ENCODE data around the gene XKR8. TPM values are rescaled to one million over a fixed set of nuclear protein-coding genes. Genes with fewer than 3 reads are reported as not detected.

The XKR8 gene
- total and polyA plus RNA-seq, 2 of the 4 experiments (the other 2 are of a cell fraction) = 1.1 to 10.7 TPM

DNA sequence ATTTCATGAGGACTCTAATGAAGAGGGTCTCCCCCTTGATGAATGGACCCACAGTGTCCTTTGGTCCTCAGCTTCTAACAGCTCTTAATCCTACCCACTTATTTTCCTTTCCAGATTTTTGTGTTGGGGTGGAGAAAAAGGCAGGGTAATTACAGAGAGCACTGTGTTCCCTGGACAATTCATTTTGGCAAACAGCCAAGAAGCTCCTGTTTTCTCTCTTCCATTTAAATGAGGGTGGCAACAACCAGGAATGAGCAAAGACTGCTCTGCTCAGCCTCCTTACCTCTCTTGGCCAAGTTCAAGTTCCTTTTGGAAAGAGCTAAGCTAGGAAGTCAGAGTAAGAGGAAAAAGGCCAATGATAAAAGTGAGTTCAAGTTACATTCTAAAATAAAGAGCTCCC, 11.9 kb downstream of the XKR8 start:
- no peak overlapping the region for H2BK120ac ChIP-seq (ENCODE audit: low read depth, low read length)
- H3K79me1 ChIP-seq (ENCODE audit: low read depth in 1 of 2, low read length in 2 of 2) = peaks cover 4 to 29% of the 10 kb centered on the region in 2 experiments; a peak in 3 of 4 replicates
- H3K27me3 ChIP-seq (ENCODE audit: control insufficient read depth, insufficient read depth, low read length) = no peaks in the 10 kb centered on the region
- H3K9me3 ChIP-seq (ENCODE audit: control insufficient read depth, insufficient read depth, low read length) = no peaks in the 10 kb centered on the region
- no peak overlapping the region for H2AFZ ChIP-seq (replicated peaks; ENCODE audit: low read length, poor library complexity)
- no peak overlapping the region for H2BK5ac ChIP-seq (ENCODE audit: low read depth, low read length, poor library complexity, severe bottlenecking)
- ATAC-seq (ENCODE audit: low read depth) (no peak), DNase-seq (no peak)
- no peak overlapping the region for H4K5ac ChIP-seq (ENCODE audit: low read depth, low read length)
- peaks cover 17% of the 10 kb centered on the region for H3K4me1 ChIP-seq (ENCODE audit: control insufficient read depth, insufficient read depth, low read length)
- H3K18ac ChIP-seq (ENCODE audit: low read depth, low read length) = no peak overlapping the region
- in situ Hi-C loops (cut with MboI; ENCODE audit: low sequenced_read_pairs) (no loop called here), dilution Hi-C loops (cut with HindIII; ENCODE audit: low sequenced_read_pairs, unreplicated experiment) (no loop called here), intact Hi-C loops (cut with micrococcal nuclease) (no loop called here)
- ChIA-PET CTCF (interaction anchor here (0.6 kb wide), 1 partner anchor 245 kb away, joined by 4 read pairs; no protein-coding TSS in a partner anchor), POLR2A (ENCODE audit: unreplicated experiment) (interaction anchor here (0.6 to 1.4 kb wide), 2 partner anchors 12 to 155 kb away, joined by 4 to 6 read pairs; partner anchors contain the start of gene XKR8)
- no peak overlapping the region for H3K14ac ChIP-seq (replicated peaks; ENCODE audit: low read depth, low read length)
- H2AK5ac ChIP-seq (ENCODE audit: low read depth, low read length) = no peak overlapping the region
- peaks cover 15% of the 10 kb centered on the region for H3K36me3 ChIP-seq (ENCODE audit: control insufficient read depth, insufficient read depth, low read length)
- no peak overlapping the region for H2BK15ac ChIP-seq (ENCODE audit: low read depth, low read length)
- no peak overlapping the region for H3K9ac ChIP-seq (ENCODE audit: low read depth, low read length)
- H2BK20ac ChIP-seq (ENCODE audit: low read depth, low read length) = no peak overlapping the region
- H3K9me1 ChIP-seq (ENCODE audit: insufficient read depth, low read length) = peaks cover 22% of the 10 kb centered on the region
- BruUV-seq (replicated peaks) = no TSS peak
- H3K56ac ChIP-seq (ENCODE audit: extremely low read depth, insufficient read depth, low read length) = no peak overlapping the region
- H4K8ac ChIP-seq (ENCODE audit: low read depth in 2 of 2, low read length in 2 of 2) = no peak overlapping the region; a peak in 1 of 4 replicates
- TF ChIP-seq MXI1 (IDR thresholded peaks at IDR 0.05; ENCODE audit: borderline replicate concordance, low read depth, low read length) (no peak), MAZ (IDR thresholded peaks at IDR 0.05; ENCODE audit: borderline replicate concordance, low read depth, low read length) (no peak), NFE2L2 (IDR thresholded peaks at IDR 0.05; ENCODE audit: low read depth, low read length) (no peak), RAD21 (IDR thresholded peaks at IDR 0.05; ENCODE audit: low read length) (no peak)
- H3K4me2 ChIP-seq (ENCODE audit: low read depth, low read length) = no peak overlapping the region
- H2AK9ac ChIP-seq (replicated peaks; ENCODE audit: low read depth, low read length, poor library complexity) = no peak overlapping the region
- H3K27ac ChIP-seq (ENCODE audit: insufficient read depth, low read length) = no peak overlapping the region
- H4K20me1 ChIP-seq (ENCODE audit: insufficient read depth, low read length) = no peaks in the 10 kb centered on the region
- no peak overlapping the region for H3K23ac ChIP-seq (ENCODE audit: low read depth, low read length)
- no peak overlapping the region for H3K4ac ChIP-seq (ENCODE audit: low read depth, low read length)
- no peak overlapping the region for H4K91ac ChIP-seq (ENCODE audit: insufficient read depth, low read depth, low read length)
- no peak overlapping the region for H3K4me3 ChIP-seq (ENCODE audit: insufficient read depth, low read depth, low read length)

Data from IMR-90 (cell line).